ENCODE results near the gene CSMD2.
"Not testable (repeated sequence)": the region's sequence is repeated elsewhere in the genome, so short reads cannot be mapped to it uniquely, and the experiment has no call there.

The CSMD2 gene

DNA sequence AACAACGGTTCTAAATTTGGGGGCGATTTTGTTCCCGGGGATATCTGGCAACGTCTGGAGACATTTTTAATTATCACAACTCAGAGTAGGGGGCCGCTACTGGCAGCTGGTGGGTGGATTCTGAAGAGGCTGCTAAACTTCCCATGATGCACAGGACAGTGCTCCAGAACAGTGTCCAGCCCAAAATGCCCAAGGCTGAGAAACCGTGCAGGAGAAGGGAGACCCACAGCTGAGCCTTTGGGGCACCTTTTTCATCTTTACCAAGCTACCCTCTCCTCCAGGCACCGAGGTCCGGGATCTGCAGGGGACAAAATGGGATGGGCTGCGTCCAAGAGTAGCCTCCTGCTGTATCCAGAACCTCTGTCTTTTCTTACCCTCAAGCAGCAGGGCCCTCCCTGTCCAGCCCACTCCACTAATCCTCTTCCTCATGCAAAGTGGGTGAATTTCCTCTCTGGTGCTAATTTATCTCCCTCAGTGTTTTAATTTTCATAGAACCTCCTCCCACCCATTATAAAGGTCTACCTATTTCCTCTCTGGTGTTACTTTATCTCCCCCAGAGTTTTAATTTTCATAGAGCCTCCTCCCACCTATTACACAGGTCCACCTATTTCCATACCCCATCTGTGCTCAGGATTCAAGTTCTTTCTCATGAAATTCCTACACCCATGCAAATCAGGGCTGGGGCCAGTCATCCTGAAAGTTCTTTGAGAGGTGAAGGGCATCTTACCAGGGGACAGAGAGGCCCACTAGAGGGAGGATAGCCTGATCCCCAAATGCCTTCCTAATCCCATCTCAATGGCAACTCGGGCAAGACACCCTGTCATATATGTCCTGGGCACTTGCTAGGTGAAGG is 42.7 kb downstream of the CSMD2 start:
- Histone ChIP-seq H3K4me3 (ENCODE audit: low read length) (no peak overlapping the region), H3K36me3 (ENCODE audit: insufficient read depth, low read length) (no peaks in the 10 kb centered on the region), H3K9me3 (ENCODE audit: low read length) (no peaks in the 10 kb centered on the region), H3K27me3 (ENCODE audit: insufficient read depth, low read length) (peaks cover 3% of the 10 kb centered on the region), H2AFZ (ENCODE audit: low read depth, low read length) (no peak overlapping the region), H3K4me1 (ENCODE audit: insufficient read depth, low read length) (no peaks in the 10 kb centered on the region)

DNA sequence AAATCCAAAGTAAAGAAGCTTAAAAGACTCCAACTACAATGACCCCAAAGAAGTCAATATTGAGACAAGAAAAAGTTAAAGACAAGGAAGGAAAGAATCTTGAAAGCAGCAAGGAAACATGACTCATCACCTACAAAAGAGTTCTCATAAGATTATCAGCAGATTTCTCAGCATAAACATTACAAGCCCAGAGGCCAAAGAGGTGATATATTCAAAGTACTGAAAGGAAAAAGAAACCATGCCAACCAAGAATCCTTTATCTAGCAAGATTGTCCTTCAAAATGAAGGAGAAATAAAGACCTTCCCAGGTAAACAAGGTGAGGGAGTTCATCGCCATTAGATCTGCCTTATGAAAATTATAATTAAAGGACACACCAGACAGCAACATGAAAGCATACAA is 49.8 kb downstream of the CSMD2 start:
- H2AFZ ChIP-seq (ENCODE audit: low read depth, low read length): no peak overlapping the region
- no peaks in the 10 kb centered on the region for H3K27me3 ChIP-seq (ENCODE audit: insufficient read depth, low read length)
- no peaks in the 10 kb centered on the region for H3K36me3 ChIP-seq (ENCODE audit: insufficient read depth, low read length)
- no peak overlapping the region for H3K4me3 ChIP-seq (ENCODE audit: low read length)
- no peaks in the 10 kb centered on the region for H3K9me3 ChIP-seq (ENCODE audit: low read length)
- no peaks in the 10 kb centered on the region for H3K4me1 ChIP-seq (ENCODE audit: insufficient read depth, low read length)

DNA sequence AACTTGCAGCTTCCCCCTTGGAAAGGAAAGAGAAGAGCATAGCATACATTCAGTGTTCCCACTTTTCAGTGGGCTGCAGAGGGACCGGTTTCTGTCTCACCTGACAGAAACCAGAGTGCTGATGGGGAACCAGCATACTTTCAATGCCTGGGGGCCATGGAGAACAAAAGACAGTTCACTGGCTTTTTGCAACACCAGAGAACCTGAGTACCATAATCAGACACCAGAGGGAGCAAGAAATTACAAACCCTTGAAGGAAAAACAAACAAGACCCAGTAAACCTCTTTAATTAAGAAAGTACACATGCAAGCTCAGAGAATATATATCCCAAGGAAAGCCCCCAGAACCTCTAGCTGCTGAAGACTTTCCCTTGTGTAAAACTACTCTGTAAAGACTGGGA is 51.1 kb downstream of the CSMD2 start:
- Histone ChIP-seq H3K4me1 (ENCODE audit: insufficient read depth, low read length) (no peaks in the 10 kb centered on the region), H3K9me3 (ENCODE audit: low read length) (no peaks in the 10 kb centered on the region), H3K27me3 (ENCODE audit: insufficient read depth, low read length) (no peaks in the 10 kb centered on the region), H3K36me3 (ENCODE audit: insufficient read depth, low read length) (no peaks in the 10 kb centered on the region), H2AFZ (ENCODE audit: low read depth, low read length) (no peak overlapping the region), H3K4me3 (ENCODE audit: low read length) (no peak overlapping the region)

DNA sequence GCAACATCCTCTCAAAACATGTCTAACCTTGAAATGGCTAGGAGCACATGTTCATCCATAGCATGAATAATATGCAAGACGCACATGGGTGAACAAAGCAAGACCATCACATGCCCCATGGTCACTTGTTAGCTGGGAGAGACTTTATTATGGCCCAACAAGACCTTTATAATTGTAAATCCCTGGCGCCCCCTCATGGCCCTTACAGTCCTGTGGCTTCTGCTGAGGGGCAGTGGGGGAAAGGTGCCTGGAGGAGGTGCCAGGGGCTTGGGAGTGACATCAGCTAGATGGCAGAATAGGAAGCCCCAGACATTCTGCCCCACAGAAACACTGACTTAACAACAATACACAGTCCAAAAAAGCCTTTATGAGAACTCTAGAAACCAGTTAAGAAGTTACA is 51.7 kb downstream of the CSMD2 start:
- no peak overlapping the region for H3K4me3 ChIP-seq (ENCODE audit: low read length)
- no peak overlapping the region for H2AFZ ChIP-seq (ENCODE audit: low read depth, low read length)
- H3K36me3 ChIP-seq (ENCODE audit: insufficient read depth, low read length): no peaks in the 10 kb centered on the region
- H3K27me3 ChIP-seq (ENCODE audit: insufficient read depth, low read length): no peaks in the 10 kb centered on the region
- no peaks in the 10 kb centered on the region for H3K9me3 ChIP-seq (ENCODE audit: low read length)
- H3K4me1 ChIP-seq (ENCODE audit: insufficient read depth, low read length): no peaks in the 10 kb centered on the region

DNA sequence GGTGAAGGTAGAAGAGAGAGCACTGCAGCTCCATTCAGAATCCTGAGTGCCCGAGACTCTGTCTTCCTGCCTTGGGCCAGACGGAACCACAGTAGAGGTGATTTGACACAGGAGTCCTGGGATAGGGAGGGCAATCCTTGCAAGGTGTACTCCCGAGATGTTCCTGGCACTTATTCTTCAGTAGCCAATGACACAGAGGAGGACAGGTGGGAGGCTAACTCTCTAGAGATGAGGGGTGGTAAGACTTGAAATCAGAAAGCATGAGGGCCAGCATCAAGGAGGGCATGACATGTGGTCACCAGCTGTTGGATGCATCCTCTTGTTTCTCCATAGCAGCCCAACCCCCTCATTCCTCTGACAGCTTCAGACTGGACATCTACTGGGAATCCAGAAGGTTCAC is 56.3 kb downstream of the CSMD2 start:
- Histone ChIP-seq H3K9me3 (ENCODE audit: low read length) (no peaks in the 10 kb centered on the region), H3K36me3 (ENCODE audit: insufficient read depth, low read length) (no peaks in the 10 kb centered on the region), H2AFZ (ENCODE audit: low read depth, low read length) (no peak overlapping the region), H3K27me3 (ENCODE audit: insufficient read depth, low read length) (no peaks in the 10 kb centered on the region), H3K4me3 (ENCODE audit: low read length) (no peak overlapping the region), H3K4me1 (ENCODE audit: insufficient read depth, low read length) (no peaks in the 10 kb centered on the region)

DNA sequence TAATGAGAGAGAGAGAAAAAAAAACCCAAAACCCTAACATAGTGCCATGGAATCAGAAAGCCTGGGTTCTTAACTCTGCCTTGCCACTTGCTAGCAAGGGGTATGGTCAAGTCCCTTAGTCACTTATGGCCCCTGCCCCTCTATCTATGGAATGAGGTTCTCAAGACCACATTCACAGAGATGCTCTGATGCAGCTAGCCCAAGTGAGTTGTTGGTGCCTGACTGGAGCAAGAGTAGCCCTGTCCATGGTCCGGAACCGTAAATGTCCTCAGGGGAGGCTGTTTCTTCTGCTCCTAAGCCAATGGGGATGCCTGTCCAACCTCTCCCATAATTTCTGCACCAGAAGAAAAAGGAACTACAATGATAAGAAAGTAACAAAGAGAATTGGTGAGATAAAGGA is 56.8 kb downstream of the CSMD2 start:
- H3K4me3 ChIP-seq (ENCODE audit: low read length): no peak overlapping the region
- no peak overlapping the region for H2AFZ ChIP-seq (ENCODE audit: low read depth, low read length)
- no peaks in the 10 kb centered on the region for H3K27me3 ChIP-seq (ENCODE audit: insufficient read depth, low read length)

DNA sequence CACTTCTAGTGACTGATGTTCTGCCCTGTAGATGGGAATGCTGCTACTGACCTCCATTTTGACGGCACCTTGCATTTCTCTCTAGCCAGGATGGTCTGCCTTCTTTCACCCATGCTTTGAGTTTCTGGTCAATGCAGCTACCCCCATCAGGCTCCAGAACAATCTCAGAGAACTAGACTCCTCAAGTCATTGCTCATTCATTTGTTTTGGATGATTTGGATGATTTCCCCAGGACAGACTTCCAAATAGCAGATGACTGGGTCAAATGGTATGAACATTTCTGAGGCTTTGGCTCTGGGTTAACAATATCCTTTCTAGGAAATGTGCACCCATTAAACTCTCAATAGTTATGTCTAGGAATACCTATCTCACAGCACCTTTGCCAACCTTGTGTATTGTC is 63.9 kb downstream of the CSMD2 start:
- no peaks in the 10 kb centered on the region for H3K4me1 ChIP-seq (ENCODE audit: insufficient read depth, low read length)
- no peaks in the 10 kb centered on the region for H3K36me3 ChIP-seq (ENCODE audit: insufficient read depth, low read length)
- no peak overlapping the region for H3K4me3 ChIP-seq (ENCODE audit: low read length)

More for the DNA sequence above, 56.8 kb downstream of the CSMD2 start:
- H3K9me3 ChIP-seq (ENCODE audit: low read length): no peaks in the 10 kb centered on the region
- H3K4me1 ChIP-seq (ENCODE audit: insufficient read depth, low read length): no peaks in the 10 kb centered on the region
- H3K36me3 ChIP-seq (ENCODE audit: insufficient read depth, low read length): no peaks in the 10 kb centered on the region

DNA sequence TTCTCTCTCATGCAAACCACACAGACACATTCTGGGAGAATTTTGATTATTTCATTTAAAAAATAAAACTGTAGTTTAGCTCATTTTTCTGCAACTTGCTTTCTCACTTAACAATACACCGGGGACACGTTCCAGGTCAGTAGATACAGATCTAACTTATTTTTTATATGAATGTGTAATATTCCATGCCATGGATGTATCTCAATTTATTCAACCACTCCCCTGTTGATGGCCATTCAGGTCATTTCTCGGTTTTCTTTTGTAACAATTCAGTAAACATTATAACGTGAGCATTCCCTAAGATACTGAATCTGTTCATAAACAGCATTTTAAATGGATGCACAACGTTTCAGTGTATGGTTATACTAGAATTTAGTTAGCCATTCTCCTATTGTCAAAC is 64.7 kb downstream of the CSMD2 start:
- no peaks in the 10 kb centered on the region for H3K4me1 ChIP-seq (ENCODE audit: insufficient read depth, low read length)
- no peaks in the 10 kb centered on the region for H3K36me3 ChIP-seq (ENCODE audit: insufficient read depth, low read length)
- no peak overlapping the region for H2AFZ ChIP-seq (ENCODE audit: low read depth, low read length)
- no peak overlapping the region for H3K4me3 ChIP-seq (ENCODE audit: low read length)
- H3K27me3 ChIP-seq (ENCODE audit: insufficient read depth, low read length): peaks cover 4% of the 10 kb centered on the region
- no peaks in the 10 kb centered on the region for H3K9me3 ChIP-seq (ENCODE audit: low read length)

More for the DNA sequence above, 63.9 kb downstream of the CSMD2 start:
- Histone ChIP-seq H3K27me3 (ENCODE audit: insufficient read depth, low read length) (peaks cover 4% of the 10 kb centered on the region), H3K9me3 (ENCODE audit: low read length) (no peaks in the 10 kb centered on the region), H2AFZ (ENCODE audit: low read depth, low read length) (no peak overlapping the region)

DNA sequence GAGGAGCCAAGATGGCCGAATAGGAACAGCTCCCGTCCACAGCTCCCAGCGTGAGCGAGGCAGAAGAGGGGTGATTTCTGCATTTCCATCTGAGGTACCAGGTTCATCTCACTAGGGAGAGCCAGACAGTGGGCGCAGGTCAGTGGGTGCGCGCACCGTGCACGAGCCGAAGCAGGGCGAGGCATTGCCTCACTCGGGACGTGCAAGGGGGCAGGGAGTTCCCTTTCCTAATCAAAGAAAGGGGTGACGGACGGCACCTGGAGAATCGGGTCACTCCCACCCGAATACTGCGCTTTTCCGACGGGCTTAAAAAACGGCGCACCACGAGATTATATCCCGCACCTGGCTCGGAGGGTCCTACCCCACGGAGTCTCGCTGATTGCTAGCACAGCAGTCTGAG is 72.6 kb downstream of the CSMD2 start:
- not testable (repeated sequence) for H3K4me1 ChIP-seq (ENCODE audit: insufficient read depth, low read length); H3K27me3 ChIP-seq (ENCODE audit: insufficient read depth, low read length); H3K9me3 ChIP-seq (ENCODE audit: low read length); H2AFZ ChIP-seq (ENCODE audit: low read depth, low read length); H3K36me3 ChIP-seq (ENCODE audit: insufficient read depth, low read length); H3K4me3 ChIP-seq (ENCODE audit: low read length)

DNA sequence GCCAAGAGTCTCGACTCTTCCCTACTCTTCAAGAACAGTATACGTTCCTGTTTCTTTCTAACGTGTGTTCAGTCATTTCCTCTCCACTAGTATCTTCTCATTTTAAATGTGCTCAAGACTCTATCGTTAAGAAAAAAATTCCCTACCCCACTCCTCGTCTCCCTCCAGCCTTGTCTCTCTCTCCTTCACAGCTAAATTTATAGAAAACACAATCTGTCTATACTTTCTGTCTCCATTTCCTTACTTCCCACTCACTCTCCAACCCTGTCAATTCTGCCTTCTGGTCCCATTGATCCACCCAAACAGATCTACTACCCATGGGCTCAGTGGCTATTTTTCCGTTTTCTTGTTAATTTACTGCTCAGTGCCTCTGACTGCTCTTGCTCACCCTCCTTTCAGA is 75.3 kb downstream of the CSMD2 start:
- Histone ChIP-seq H3K4me3 (ENCODE audit: low read length) (no peak overlapping the region), H3K36me3 (ENCODE audit: insufficient read depth, low read length) (no peaks in the 10 kb centered on the region), H3K4me1 (ENCODE audit: insufficient read depth, low read length) (no peaks in the 10 kb centered on the region), H3K9me3 (ENCODE audit: low read length) (no peaks in the 10 kb centered on the region), H2AFZ (ENCODE audit: low read depth, low read length) (no peak overlapping the region), H3K27me3 (ENCODE audit: insufficient read depth, low read length) (no peaks in the 10 kb centered on the region)

DNA sequence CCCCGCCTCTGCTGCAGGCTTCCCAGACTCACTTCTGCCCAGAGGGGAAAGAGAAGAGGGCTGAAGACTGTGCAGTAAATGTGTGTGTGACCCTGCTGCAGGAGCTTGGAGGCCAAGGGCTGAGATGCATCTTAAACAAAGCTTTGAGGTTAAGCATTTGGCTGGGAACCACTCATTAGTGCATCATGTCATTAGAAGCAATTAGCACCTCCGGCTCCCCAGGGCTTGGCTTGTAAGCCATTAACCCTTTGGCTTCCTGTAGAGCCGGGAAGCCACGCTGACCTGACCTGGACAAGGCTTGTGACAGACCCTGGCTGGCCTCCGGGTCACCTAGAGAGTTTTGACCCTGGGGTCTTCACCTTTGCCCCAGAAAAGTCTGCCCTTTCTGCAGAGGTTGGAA is 77.0 kb downstream of the CSMD2 start:
- Histone ChIP-seq H3K27me3 (ENCODE audit: insufficient read depth, low read length) (no peaks in the 10 kb centered on the region), H3K36me3 (ENCODE audit: insufficient read depth, low read length) (no peaks in the 10 kb centered on the region), H3K9me3 (ENCODE audit: low read length) (no peaks in the 10 kb centered on the region), H2AFZ (ENCODE audit: low read depth, low read length) (no peak overlapping the region), H3K4me1 (ENCODE audit: insufficient read depth, low read length) (no peaks in the 10 kb centered on the region), H3K4me3 (ENCODE audit: low read length) (no peak overlapping the region)

DNA sequence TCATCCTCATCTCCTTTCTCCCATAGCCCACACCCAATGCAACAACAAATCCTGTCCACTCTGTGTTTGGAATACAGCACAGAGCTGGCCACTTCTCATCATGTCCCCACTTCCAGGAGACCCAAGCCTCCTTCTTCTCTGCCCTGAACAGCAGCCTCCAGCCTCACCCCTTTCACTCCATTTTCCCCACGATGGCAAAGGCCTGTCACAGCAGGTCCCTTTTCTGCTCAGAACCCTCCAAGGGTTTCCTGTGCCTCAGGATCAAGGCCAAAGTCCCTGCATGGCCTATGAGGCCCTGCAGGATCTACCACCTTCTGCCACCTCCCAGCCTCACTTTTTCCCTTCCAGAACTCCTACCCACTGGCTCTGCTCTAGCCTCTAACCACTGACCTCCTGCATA is 78.5 kb downstream of the CSMD2 start:
- no peaks in the 10 kb centered on the region for H3K27me3 ChIP-seq (ENCODE audit: insufficient read depth, low read length)
- no peak overlapping the region for H2AFZ ChIP-seq (ENCODE audit: low read depth, low read length)
- H3K4me1 ChIP-seq (ENCODE audit: insufficient read depth, low read length): no peaks in the 10 kb centered on the region
- no peak overlapping the region for H3K4me3 ChIP-seq (ENCODE audit: low read length)
- no peaks in the 10 kb centered on the region for H3K36me3 ChIP-seq (ENCODE audit: insufficient read depth, low read length)
- H3K9me3 ChIP-seq (ENCODE audit: low read length): no peaks in the 10 kb centered on the region

DNA sequence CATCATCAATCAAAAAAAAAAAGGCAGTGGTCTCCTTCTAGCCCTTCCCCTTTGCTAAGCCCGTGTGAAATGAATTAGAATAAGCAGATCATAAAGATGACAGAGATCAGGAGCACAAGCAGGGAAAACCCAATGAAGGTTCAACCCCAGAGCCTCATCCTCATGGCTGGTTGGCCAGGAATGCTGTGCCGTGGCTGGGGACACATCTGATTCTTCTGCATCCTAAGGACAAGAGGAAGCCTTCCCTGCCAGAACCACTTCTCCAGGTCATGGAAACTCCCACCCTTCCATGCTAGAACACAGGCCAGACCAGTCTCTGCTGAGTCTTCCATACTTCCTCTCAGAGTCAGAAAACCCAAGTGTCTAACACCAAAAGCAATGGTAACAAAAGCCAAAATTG is 81.1 kb downstream of the CSMD2 start:
- no peaks in the 10 kb centered on the region for H3K27me3 ChIP-seq (ENCODE audit: insufficient read depth, low read length)
- no peak overlapping the region for H2AFZ ChIP-seq (ENCODE audit: low read depth, low read length)
- no peaks in the 10 kb centered on the region for H3K4me1 ChIP-seq (ENCODE audit: insufficient read depth, low read length)

DNA sequence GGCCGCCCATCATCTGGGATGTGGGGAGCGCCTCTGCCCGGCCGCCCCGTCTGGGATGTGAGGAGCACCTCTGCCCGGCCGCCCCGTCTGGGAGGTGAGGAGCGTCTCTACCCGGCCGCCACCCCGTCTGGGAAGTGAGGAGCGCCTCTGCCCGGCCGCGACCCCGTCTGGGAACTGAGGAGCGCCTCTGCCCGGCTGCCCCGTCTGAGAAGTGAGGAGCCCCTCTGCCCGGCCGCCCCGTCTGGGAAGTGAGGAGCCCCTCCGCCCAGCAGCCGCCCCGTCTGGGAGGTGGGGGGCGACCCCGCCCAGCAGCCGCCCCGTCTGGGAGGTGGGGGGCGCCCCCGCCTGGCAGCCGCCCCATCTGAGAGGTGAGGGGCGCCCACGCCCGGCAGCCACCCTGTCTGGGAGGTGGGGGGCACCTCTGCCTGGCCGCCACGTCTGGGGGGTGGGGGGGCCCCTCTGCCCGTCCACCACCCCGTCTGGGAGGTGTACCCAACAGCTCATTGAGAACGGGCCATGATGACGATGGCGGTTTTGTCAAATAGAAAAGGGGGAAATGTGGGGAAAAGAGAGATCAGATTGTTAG is 82.9 kb downstream of the CSMD2 start:
- not testable (repeated sequence) for H3K36me3 ChIP-seq (ENCODE audit: insufficient read depth, low read length); H3K9me3 ChIP-seq (ENCODE audit: low read length)

More for the DNA sequence above, 81.1 kb downstream of the CSMD2 start:
- Histone ChIP-seq H3K4me3 (ENCODE audit: low read length) (no peak overlapping the region), H3K36me3 (ENCODE audit: insufficient read depth, low read length) (no peaks in the 10 kb centered on the region), H3K9me3 (ENCODE audit: low read length) (no peaks in the 10 kb centered on the region)

More for the DNA sequence above, 82.9 kb downstream of the CSMD2 start:
- not testable (repeated sequence) for H3K4me3 ChIP-seq (ENCODE audit: low read length); H2AFZ ChIP-seq (ENCODE audit: low read depth, low read length); H3K27me3 ChIP-seq (ENCODE audit: insufficient read depth, low read length); H3K4me1 ChIP-seq (ENCODE audit: insufficient read depth, low read length)
